KMS-11 (cell line): ENCODE measurements around the gene EVI5L.

ENCODE experiments used
- H2AFZ ChIP-seq: fragments of 200-600 bp; sonication (generic); 2 replicates; pipeline ENCODE4 v1.6.1; 2016; ENCODE audit warnings: antibody characterized with exemption, mixed run types, low read depth
- H3K27ac ChIP-seq: fragments of 200-600 bp; sonication (generic); 2 replicates; pipeline ENCODE4 v1.6.1; 2016; ENCODE audit warnings: mild to moderate bottlenecking, mixed run types
- H3K27me3 ChIP-seq: fragments of 200-600 bp; sonication (generic); 2 replicates; pipeline ENCODE4 v1.6.1; 2017; ENCODE audit warnings: mild to moderate bottlenecking, low read depth, mixed run types, moderate library complexity; ENCODE audit not compliant: insufficient read depth
- H3K36me3 ChIP-seq: fragments of 200-600 bp; sonication (generic); 2 replicates; pipeline ENCODE4 v1.6.1; 2017; ENCODE audit warnings: mild to moderate bottlenecking, mixed run types; ENCODE audit not compliant: insufficient read depth
- H3K4me1 ChIP-seq: fragments of 200-600 bp; sonication (generic); 2 replicates; pipeline ENCODE4 v1.6.1; 2016; ENCODE audit warnings: mild to moderate bottlenecking, low read depth, mixed run types; ENCODE audit not compliant: poor library complexity, severe bottlenecking
- H3K4me2 ChIP-seq: fragments of 200-600 bp; sonication (generic); 2 replicates; pipeline ENCODE4 v1.7.0; 2016; ENCODE audit warnings: mild to moderate bottlenecking, mixed run types
- H3K4me3 ChIP-seq: fragments of 200-600 bp; sonication (generic); IDR thresholded peaks from 2 replicates; pipeline ENCODE4 v1.6.1; 2017; ENCODE audit warnings: low read depth, low read length, mixed read lengths; ENCODE audit not compliant: insufficient read depth
- H3K79me2 ChIP-seq: fragments of 200-600 bp; sonication (generic); 2 replicates; pipeline ENCODE4 v1.6.1; 2016; ENCODE audit warnings: low read depth, mixed run types; ENCODE audit not compliant: insufficient read depth
- H3K9ac ChIP-seq: fragments of 200-600 bp; sonication (generic); 2 replicates; pipeline ENCODE4 v1.6.1; 2016; ENCODE audit warnings: mild to moderate bottlenecking, mixed run types
- H4K20me1 ChIP-seq: fragments of 200-600 bp; sonication (generic); 2 replicates; pipeline ENCODE4 v1.6.1; 2016; ENCODE audit warnings: mild to moderate bottlenecking, mixed run types; ENCODE audit not compliant: insufficient read depth
- CTCF ChIP-seq: fragments of 200-600 bp; sonication (generic); conservative IDR thresholded peaks from 2 replicates; pipeline ENCODE4 v1.6.1; 2017; ENCODE audit warnings: low read depth, mild to moderate bottlenecking, antibody characterized with exemption, low read length, moderate library complexity, mixed read lengths

The EVI5L gene

GRCh38 chr19:7795555-7796161 lies 34.4 kb upstream of the EVI5L start:
- no peak for TF ChIP-seq CTCF
- Histone ChIP-seq H3K36me3 (no peaks in the 10 kb centered on the region), H3K27ac (no peak overlapping the region), H2AFZ (no peak overlapping the region), H3K27me3 (peaks cover 68% of the 10 kb centered on the region), H3K9ac (no peak overlapping the region), H3K4me3 (no peak overlapping the region), H3K4me1 (no peaks in the 10 kb centered on the region), H3K4me2 (no peak overlapping the region), H3K79me2 (no peaks in the 10 kb centered on the region), H4K20me1 (no peaks in the 10 kb centered on the region)

GRCh38 chr19:7799640-7800355 lies 30.2 kb upstream of the EVI5L start:
- Histone ChIP-seq H2AFZ (no peak overlapping the region), H3K4me3 (no peak overlapping the region), H3K9ac (no peak overlapping the region), H3K27ac (no peak overlapping the region), H4K20me1 (no peaks in the 10 kb centered on the region), H3K27me3 (peaks cover 79% of the 10 kb centered on the region), H3K79me2 (no peaks in the 10 kb centered on the region), H3K36me3 (no peaks in the 10 kb centered on the region), H3K4me2 (0 out of 2 replicates have a peak overlapping the region, but pooled peaks have one; percentile 5), H3K4me1 (no peaks in the 10 kb centered on the region)
- TF ChIP-seq CTCF, result peak; percentile 71

GRCh38 chr19:7801020-7801570 lies 28.9 kb upstream of the EVI5L start:
- no peak overlapping the region for H3K9ac ChIP-seq
- TF ChIP-seq CTCF, result no peak
- H3K27ac ChIP-seq, result no peak overlapping the region
- no peaks in the 10 kb centered on the region for H3K79me2 ChIP-seq
- H3K36me3 ChIP-seq, result no peaks in the 10 kb centered on the region
- no peak overlapping the region for H3K4me3 ChIP-seq
- no peaks in the 10 kb centered on the region for H3K4me1 ChIP-seq
- no peak overlapping the region for H2AFZ ChIP-seq
- no peaks in the 10 kb centered on the region for H4K20me1 ChIP-seq
- H3K4me2 ChIP-seq, result no peak overlapping the region
- H3K27me3 ChIP-seq, result peaks cover 73% of the 10 kb centered on the region

GRCh38 chr19:7806234-7806633 lies 23.8 kb upstream of the EVI5L start:
- Histone ChIP-seq H3K4me2 (no peak overlapping the region), H3K27me3 (peaks cover 35% of the 10 kb centered on the region; the same call in 1 of the 2 replicates), H3K79me2 (no peaks in the 10 kb centered on the region), H3K4me3 (no peak overlapping the region), H3K9ac (no peak overlapping the region), H3K36me3 (no peaks in the 10 kb centered on the region), H3K27ac (no peak overlapping the region), H2AFZ (no peak overlapping the region), H3K4me1 (peaks cover 17% of the 10 kb centered on the region), H4K20me1 (no peaks in the 10 kb centered on the region)
- TF ChIP-seq CTCF, result no peak
